HT1080 (cell line): ENCODE results near the gene PNMA1. TPM values are rescaled to one million over a fixed set of nuclear protein-coding genes. Genes with fewer than 3 reads are reported as not detected.

Source experiments
- DNase-seq: peaks from one replicate; pipeline ENCODE4 v3.0.0-alpha.2; 2015; ENCODE audit warnings: low read depth
- polyA plus RNA-seq, 2 experiments: library from polyadenylated mRNA; depleted of rRNA; stranded (reverse); fragments of >200 nt; gene quantifications; 2 replicates each; pipeline ENCODE4 v1.2.3, GENCODE V29; 2015
- total RNA-seq: library from RNA; depleted of rRNA; stranded (reverse); fragments of >200 nt; shearing (Covaris generic); gene quantifications from 2 replicates; pipeline ENCODE4 v1.2.3, GENCODE V29; 2014; rRNA removed

The PNMA1 gene
- 10.2 and 12.1 TPM in 2 replicates for total RNA-seq
- 44.2 and 45.3 TPM in 2 replicates for polyA plus RNA-seq (2015; cell fraction: cytosol; rRNA removed)
- 38.4 and 39.5 TPM in 2 replicates for polyA plus RNA-seq (2015; cell fraction: nucleus; rRNA removed)

GRCh38 chr14:73713803-73714655 is at the start of gene PNMA1:
Gene PNMA1, minus strand, starts transcription at chr14:73714384. Its CDS starts 745 bp downstream, at chr14:73713639.
- DNase-seq = peak; percentile 84

- no peak for DNase-seq
These were observed 49.2 kb upstream of the PNMA1 start for GRCh38 chr14:73763396-73763795.

GRCh38 chr14:73762375-73762822 is 48.2 kb upstream of the PNMA1 start:
- no peak for DNase-seq

GRCh38 chr14:73761618-73762355 is 47.6 kb upstream of the PNMA1 start:
- DNase-seq = no peak

- DNase-seq = no peak
These were observed 46.7 kb upstream of the PNMA1 start for GRCh38 chr14:73760598-73761586.

GRCh38 chr14:73759714-73760597 is 45.8 kb upstream of the PNMA1 start:
- peak; percentile 100 for DNase-seq

DNA sequence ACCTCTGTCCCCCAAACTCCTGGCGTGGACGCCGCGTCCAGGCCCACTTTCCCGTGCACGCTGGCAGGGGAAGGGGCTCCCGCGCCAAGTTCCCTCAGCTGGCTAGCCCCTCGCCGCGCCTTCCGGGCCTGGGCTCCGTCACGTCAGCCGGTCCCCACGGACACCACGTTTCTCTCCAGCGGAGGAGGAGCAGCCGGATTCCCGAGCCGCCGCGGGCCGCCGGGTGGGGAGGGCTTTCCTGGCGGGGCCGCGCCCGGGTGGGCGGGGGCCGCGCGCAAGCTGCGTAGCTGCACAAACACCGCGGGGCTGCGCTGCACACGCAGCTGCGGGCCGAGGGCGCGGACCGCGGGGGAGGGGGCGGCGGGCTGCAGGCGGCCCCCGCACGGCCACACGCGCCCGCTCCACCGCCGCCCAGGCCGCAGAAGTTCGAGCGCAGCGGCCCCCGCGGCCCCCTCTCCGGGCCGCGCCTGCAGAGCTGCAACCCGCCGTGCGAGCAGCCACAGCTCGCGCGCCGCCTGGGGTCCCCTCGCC is 45.1 kb upstream of the PNMA1 start:
- DNase-seq = no peak

DNA sequence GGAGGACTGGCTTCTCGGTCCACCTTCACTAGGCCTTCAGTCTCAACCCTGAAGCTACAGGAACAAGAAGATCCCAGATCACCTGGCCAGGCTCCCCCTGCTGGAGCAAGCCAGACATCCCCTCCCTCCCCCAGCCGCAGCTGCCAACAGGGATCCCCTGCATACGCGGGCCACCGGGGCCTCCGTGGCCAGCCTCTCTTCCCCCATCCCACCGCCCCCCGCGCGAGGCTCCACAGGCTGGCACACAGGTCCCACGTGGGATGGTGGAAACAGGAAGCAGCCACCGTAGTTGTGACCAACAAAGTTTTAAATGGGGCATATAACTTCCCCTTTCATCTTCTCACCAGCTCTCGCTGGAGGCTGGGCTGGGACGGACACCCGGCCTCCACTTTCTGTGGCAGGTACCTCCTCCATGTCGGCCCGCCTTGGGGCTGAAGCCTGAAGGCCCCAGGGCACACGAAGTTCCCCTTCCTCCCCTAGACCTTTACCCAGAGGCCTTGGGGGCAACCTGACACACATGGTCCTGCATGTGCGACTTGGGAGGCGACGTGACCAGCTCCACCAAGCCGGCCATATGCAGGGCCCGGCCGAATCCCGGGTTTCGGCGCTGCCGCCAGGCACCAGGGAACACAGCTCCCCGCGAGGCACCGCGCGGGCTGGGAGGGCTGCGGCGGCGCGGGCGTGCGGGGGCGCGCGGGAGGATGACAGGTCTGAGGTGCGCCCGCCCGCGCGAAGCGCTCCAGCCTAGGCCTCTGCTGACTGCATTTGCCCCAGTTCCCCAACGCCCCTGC is 44.4 kb upstream of the PNMA1 start:
- DNase-seq = peak; percentile 75

- DNase-seq = no peak
These were observed 43.8 kb upstream of the PNMA1 start for GRCh38 chr14:73757876-73758391.

GRCh38 chr14:73757381-73757780 is 43.2 kb upstream of the PNMA1 start:
- no peak for DNase-seq

- no peak for DNase-seq
These were observed 41.3 kb upstream of the PNMA1 start for GRCh38 chr14:73755434-73756014.

- DNase-seq = no peak
These were observed 40.8 kb upstream of the PNMA1 start for GRCh38 chr14:73754911-73755360.

GRCh38 chr14:73753887-73754795 is 40.0 kb upstream of the PNMA1 start:
- no peak for DNase-seq

GRCh38 chr14:73753124-73753886 is 39.1 kb upstream of the PNMA1 start:
- peak; percentile 45 for DNase-seq

- no peak for DNase-seq
These were observed 38.3 kb upstream of the PNMA1 start for GRCh38 chr14:73752297-73752992.
